HG02981 (cell line): ENCODE measurements around the gene PHKG1.
A peak's percentile ranks its signal among the peaks of the same experiment; 100 is the strongest.
"Not testable (repeated sequence)": the region's sequence is repeated elsewhere in the genome, so short reads cannot be mapped to it uniquely, and the experiment has no call there.

Experiments
- ATAC-seq: cut with Tn5 transposase; IDR thresholded peaks from one replicate; pipeline ENCODE4 v1.9.1; 2021; ENCODE audit warnings: mild to moderate bottlenecking, moderate library complexity; ENCODE audit not compliant: unreplicated experiment

The PHKG1 gene

GRCh38 chr7:56083150-56083785 is 9.5 kb downstream of the PHKG1 start:
- no peak for ATAC-seq

DNA sequence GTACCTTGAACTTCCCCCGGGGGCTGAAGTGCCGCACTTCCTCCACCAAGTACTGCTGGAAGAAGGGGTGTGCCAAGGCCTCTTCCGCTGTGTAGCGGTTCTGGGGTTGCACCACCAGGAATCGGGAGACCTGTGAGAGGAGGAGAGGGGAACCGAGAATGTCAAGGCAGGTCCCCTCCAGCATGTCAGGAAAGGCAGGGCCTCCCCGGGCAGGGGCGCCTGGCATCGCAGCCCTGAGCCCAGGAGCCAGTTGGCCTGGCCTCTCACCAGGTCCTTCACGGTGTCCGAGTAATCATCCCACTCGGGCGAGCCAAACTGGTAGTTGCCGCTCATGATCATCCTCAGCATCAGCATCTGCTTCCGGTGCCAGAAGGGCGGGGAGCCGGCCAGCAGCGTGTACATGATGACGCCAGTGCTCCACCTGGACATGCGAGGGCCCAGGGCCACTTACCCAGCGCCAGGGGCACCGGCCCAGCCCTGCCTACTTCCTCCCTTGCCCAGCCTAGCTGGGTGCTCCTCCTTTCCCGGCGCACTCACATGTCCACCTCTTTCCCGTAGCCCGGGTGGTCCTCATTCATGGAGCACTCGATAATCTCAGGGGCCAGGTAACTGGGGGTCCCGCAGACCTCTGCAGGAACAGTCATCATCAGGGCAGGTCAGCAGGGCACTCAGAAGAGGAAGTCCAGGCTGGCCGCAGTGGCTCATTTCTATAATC is 11.0 kb downstream of the PHKG1 start:
- ATAC-seq: no peak

DNA sequence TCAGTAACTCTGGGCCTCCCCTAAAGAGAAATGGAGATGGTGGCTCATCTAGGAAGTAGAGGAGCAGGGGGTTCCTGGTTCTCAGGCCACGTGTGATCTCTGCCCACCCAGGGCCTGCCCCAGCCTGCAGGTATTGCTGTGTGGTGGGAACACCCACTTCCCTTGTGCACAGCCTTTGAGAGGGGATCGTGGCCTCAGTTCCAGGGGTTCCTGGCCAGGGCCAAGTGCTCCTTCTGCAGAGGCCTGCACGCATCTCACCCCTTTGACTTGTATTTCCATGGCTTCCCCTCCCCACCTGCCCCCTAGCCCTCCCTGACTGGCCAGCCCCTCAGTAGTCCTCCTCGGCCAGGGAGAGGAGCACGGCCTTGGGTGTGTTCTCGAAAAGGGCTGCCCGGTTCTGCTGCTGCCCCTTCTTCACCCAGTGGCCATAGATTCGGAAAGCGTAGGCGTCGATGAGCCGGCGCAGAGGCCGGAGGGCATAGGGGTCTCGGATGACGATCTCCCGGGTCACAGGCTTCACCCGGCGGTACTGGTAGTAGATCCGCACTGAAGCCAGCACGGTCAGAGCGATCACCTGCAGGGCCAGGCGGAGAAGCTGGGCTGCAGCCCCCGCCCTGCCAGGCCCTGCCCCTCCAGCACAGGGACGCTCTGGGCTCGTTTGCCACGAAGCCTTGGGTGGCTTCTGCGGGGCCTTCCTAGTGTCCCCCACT is 11.9 kb downstream of the PHKG1 start:
- not testable (repeated sequence) for ATAC-seq

DNA sequence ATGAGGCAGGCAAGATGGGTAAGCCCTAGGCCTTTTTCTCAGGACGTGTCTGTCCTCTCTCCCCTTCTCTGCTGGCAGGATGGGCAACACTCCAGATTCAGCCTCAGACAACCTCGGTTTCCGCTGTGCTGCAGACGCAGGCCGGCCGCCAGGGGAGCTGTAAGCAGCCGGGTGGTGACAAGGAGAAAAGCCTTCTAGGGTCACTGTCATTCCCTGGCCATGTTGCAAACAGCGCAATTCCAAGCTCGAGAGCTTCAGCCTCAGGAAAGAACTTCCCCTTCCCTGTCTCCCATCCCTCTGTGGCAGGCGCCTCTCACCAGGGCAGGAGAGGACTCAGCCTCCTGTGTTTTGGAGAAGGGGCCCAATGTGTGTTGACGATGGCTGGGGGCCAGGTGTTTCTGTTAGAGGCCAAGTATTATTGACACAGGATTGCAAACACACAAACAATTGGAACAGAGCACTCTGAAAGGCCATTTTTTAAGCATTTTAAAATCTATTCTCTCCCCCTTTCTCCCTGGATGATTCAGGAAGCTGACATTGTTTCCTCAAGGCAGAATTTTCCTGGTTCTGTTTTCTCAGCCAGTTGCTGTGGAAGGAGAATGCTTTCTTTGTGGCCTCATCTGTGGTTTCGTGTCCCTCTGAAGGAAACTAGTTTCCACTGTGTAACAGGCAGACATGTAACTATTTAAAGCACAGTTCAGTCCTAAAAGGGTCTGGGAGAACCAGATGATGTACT is 13.1 kb downstream of the PHKG1 start:
- ATAC-seq: no peak

DNA sequence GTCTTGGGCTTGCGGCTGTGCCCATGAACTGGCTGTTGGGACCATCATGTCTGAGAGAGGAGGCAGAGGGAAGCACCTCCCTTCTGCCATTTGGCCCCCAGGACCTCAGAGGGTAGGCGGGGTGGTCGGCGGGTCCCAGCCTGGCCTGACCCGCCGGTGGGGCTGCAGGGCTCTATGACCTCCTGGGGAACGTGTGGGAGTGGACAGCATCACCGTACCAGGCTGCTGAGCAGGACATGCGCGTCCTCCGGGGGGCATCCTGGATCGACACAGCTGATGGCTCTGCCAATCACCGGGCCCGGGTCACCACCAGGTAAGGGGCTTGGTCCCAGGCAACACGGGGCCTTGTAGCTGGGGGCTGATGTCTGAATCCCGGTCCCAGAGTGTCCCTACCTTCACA is 14.6 kb downstream of the PHKG1 start:
- ATAC-seq: no peak

- ATAC-seq: no peak
These were observed 15.1 kb downstream of the PHKG1 start for GRCh38 chr7:56077681-56078080.

DNA sequence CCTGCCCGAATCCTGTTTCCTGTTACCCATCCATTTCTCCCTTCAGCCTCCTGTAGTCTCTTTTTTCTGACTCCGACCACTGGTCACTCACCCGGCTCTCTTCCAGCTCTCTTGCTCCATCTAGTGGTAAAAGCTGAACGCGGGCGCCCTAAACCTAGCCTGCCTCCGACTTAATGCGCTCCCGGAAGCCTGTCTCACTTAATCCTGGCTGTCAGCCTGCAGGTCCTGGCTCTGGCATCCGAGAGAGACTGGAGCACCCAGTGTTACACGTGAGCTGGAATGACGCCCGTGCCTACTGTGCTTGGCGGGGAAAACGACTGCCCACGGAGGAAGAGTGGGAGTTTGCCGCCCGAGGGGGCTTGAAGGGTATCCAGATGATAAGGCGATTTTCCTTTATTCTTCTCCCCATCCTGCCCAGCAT is 18.4 kb downstream of the PHKG1 start:
- ATAC-seq: peak; percentile 92

- ATAC-seq: not testable (repeated sequence)
These were observed 26.4 kb downstream of the PHKG1 start for GRCh38 chr7:56066376-56066775.

GRCh38 chr7:56063882-56064625 is 28.7 kb downstream of the PHKG1 start, which contains the start of gene SUMF2:
Gene SUMF2, plus strand, starts transcription at chr7:56064286. Its CDS starts 26 bp downstream, at chr7:56064312.
- peak; percentile 85 for ATAC-seq

DNA sequence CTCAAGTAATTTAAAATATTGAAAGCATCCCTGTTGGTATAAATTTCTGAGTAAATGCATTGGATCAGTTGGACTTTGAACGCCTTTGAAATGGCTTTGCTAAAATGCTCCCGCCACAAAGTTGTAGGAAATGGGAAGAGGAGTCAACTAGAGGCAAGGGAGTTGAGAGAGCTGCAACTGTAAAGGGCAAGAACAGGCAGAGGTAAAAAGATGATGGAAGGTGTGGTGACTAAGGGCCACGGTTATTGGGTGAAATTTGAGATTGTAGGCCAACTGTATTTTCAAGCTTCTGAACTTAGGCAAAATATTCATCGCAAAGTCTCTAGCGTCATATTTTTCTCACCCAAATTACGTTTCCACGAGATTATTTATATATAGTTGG is 29.3 kb downstream of the PHKG1 start:
- ATAC-seq: no peak

GRCh38 chr7:56062382-56062781 is 30.4 kb downstream of the PHKG1 start:
- ATAC-seq: no peak

- no peak for ATAC-seq
These were observed 38.8 kb downstream of the PHKG1 start for GRCh38 chr7:56053993-56054392.

DNA sequence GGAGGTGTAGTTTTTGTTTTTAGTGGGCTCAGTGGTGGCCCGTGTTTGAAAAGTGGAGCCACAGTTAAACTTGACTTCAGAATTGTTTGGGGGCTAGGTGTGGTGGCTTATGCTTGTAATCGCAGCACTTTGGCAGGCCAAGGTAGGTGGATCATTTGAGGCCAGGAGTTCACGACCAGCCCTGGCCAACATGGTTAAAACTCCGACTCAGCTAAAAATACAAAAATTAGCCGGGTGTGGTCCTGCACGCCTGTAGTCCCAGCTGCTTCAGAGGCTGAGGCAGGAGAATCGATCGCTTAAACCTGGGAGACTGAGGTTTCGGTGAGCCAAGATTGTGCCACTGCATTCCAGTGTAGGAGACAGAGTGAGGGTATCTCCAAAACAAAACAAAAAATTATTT is 39.4 kb downstream of the PHKG1 start:
- no peak for ATAC-seq

DNA sequence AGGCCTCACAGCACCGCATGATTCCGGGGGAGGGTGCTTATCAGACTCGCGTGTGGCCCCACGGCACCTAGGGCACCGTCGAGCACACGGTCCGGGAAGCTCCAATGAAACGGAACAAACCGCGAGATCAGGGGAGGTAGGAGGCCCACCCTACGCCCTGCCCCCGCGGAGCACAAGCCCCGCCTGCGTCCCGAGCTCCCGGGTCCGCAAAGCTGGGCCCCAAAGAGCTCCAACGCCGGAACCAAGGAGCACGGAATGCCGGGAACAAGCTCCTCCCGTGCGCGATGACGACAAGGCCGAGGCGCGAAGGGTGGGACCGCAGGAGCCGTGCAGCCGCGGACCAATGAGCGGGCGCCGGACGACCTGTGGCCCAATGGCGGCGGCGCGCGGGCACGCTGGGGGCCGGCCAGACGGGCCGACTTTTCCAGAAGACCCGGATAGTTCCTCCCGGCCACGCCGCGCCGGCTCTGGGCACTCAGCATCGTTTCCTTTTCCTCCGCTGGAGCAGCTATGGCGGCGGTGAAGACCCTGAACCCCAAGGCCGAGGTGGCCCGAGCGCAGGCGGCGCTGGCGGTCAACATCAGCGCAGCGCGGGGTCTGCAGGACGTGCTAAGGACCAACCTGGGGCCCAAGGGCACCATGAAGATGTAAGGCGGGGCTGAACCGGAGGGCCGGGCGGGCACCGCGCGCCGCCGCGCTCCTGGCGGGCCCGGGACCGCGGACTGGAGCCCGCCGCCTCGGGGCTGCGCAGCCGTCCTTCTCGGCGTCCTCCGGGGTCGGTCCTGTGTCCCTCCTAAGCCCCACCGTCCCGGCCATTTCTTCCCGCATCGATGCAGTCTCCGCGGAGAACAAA is 41.2 kb downstream of the PHKG1 start, which contains the start of the genes CCT6A and PSPH:
TSS of gene CCT6A (plus strand) at position 427 of the 853 bp plus-strand sequence. CDS start at position 511, 84 bp downstream.
TSS of gene PSPH (minus strand) at position 106 of the 853 bp plus-strand sequence. CDS start 30,232 bp downstream, outside the sequence.
- peak; percentile 94 for ATAC-seq

- no peak for ATAC-seq
These were observed 41.8 kb downstream of the PHKG1 start for GRCh38 chr7:56051053-56051338.

DNA sequence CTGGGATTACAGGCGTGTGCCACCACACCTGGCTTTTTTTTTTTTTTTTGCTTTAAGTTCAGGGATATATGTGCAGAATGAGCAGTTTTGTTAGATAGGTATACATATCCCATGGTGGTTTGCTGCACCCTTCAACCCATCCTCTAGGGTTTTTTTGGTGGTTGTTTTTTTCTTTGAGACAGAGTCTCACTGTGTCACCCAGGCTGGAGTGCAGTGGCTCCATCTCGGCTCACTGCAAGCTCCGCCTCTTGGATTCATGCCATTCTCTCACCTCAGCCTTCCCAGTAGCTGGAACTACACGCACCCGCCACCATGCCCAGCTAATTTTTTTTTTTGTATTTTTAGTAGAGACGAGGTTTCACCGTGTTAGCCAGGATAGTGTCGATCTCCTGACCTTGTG is 44.0 kb downstream of the PHKG1 start:
- ATAC-seq: not testable (repeated sequence)

- ATAC-seq: no peak
These were observed 44.5 kb downstream of the PHKG1 start for GRCh38 chr7:56048245-56048644.

- not testable (repeated sequence) for ATAC-seq
These were observed 45.2 kb downstream of the PHKG1 start for GRCh38 chr7:56047446-56048116.
